A673 (cell line): ENCODE data around the gene ZNF432. TPM values are rescaled to one million over a fixed set of nuclear protein-coding genes. Genes with fewer than 3 reads are reported as not detected.
"Not testable (repeated sequence)": the region's sequence is repeated elsewhere in the genome, so short reads cannot be mapped to it uniquely, and the experiment has no call there.

Experiments used
- BruUV-seq: library from RNA; stranded (reverse); fragments of 400-500 nt; replicated peaks from 2 replicates; lab custom pipeline; 2021; lab: Mats Ljungman, UMichigan
- CTCF ChIA-PET: fragments of 300-600 bp; sonication (Branson Sonifier 250); formaldehyde crosslinking; loops from one replicate; lab custom pipeline; 2022; ENCODE audit warnings: antibody characterized with exemption; lab: Charles Lee
- POLR2A ChIA-PET: fragments of 300-600 bp; sonication (Branson Sonifier 250); formaldehyde crosslinking; loops from one replicate; lab custom pipeline; 2022; ENCODE audit warnings: antibody characterized with exemption; ENCODE audit not compliant: low non-redundant PET; lab: Charles Lee
- DNase-seq: peaks from one replicate; pipeline ENCODE4 v3.0.0-alpha.2; 2015; ENCODE audit warnings: low spot score
- H3K27ac ChIP-seq: fragments of 200-600 bp; sonication (generic); 2 replicates; pipeline ENCODE4 v1.5.1; 2016; ENCODE audit warnings: mixed run types, low read depth, mild to moderate bottlenecking, mixed read lengths, antibody characterized with exemption, low read length; ENCODE audit not compliant: poor library complexity, severe bottlenecking
- H3K27me3 ChIP-seq: fragments of 200-600 bp; sonication (generic); replicated peaks from 2 replicates; pipeline ENCODE4 v1.6.1; 2017; ENCODE audit warnings: mixed run types, low read depth, mild to moderate bottlenecking, mixed read lengths, antibody characterized with exemption, low read length; ENCODE audit not compliant: insufficient read depth, poor library complexity
- H3K36me3 ChIP-seq: fragments of 200-600 bp; sonication (generic); 2 replicates; pipeline ENCODE4 v1.6.1; 2016; ENCODE audit warnings: mixed run types, mild to moderate bottlenecking, mixed read lengths, antibody characterized with exemption, low read length; ENCODE audit not compliant: insufficient read depth, poor library complexity, severe bottlenecking
- H3K4me1 ChIP-seq: fragments of 200-600 bp; sonication (generic); 2 replicates; pipeline ENCODE4 v1.6.1; 2017; ENCODE audit warnings: mixed run types, mild to moderate bottlenecking, mixed read lengths, antibody characterized with exemption, low read length; ENCODE audit not compliant: insufficient read depth, poor library complexity, severe bottlenecking
- H3K4me3 ChIP-seq: fragments of 200-600 bp; sonication (generic); 2 replicates; pipeline ENCODE4 v1.5.1; 2016; ENCODE audit warnings: low read depth, mixed run types, mild to moderate bottlenecking, mixed read lengths, low read length; ENCODE audit not compliant: poor library complexity, severe bottlenecking
- H3K9me3 ChIP-seq: fragments of 200-600 bp; sonication (generic); 2 replicates; pipeline ENCODE4 v1.6.1; 2016; ENCODE audit warnings: mixed run types, low read depth, mild to moderate bottlenecking, mixed read lengths, antibody characterized with exemption, low read length; ENCODE audit not compliant: poor library complexity, severe bottlenecking
- CTCF ChIP-seq: fragments of 300-800, 200-600 bp; sonication (generic); conservative IDR thresholded peaks from 2 replicates; pipeline ENCODE4 v1.5.1; 2017; ENCODE audit warnings: low read depth, mild to moderate bottlenecking, antibody characterized with exemption, low read length, moderate library complexity, mixed read lengths
- EZH2 ChIP-seq: fragments of 200-600 bp; sonication (generic); IDR thresholded peaks from 2 replicates; pipeline ENCODE4 v1.6.1; 2017; ENCODE audit warnings: borderline replicate concordance, low read depth, mild to moderate bottlenecking, mixed read lengths, antibody characterized with exemption, low read length; ENCODE audit not compliant: poor library complexity, severe bottlenecking
- intact Hi-C: fragments of 100-400 bp; cut with micrococcal nuclease; formaldehyde crosslinking; loops from one replicate; pipeline ENCODE4 v1.10.0; 2022; ENCODE audit not compliant: unreplicated experiment
- total RNA-seq: library from RNA; stranded (reverse); gene quantifications from 2 replicates; pipeline ENCODE4 v1.2.3, GENCODE V29; 2021

The ZNF432 gene
- total RNA-seq, 1 experiment from 2014 or later: 13.2 TPM

- no peak for TF ChIP-seq EZH2
- no peak for TF ChIP-seq CTCF
- Histone ChIP-seq H3K4me3 (no peak overlapping the region), H3K36me3 (peaks cover 51% of the 10 kb centered on the region), H3K9me3 (peaks cover 77% of the 10 kb centered on the region), H3K27me3 (no peaks in the 10 kb centered on the region), H3K4me1 (no peaks in the 10 kb centered on the region), H3K27ac (no peak overlapping the region)
- POLR2A ChIA-PET: no interaction called here
- BruUV-seq: no TSS peak
- no peak for DNase-seq
- intact Hi-C loops: no loop called here
- CTCF ChIA-PET: no interaction called here
Observed at GRCh38 chr19:52069653-52070052, 21.0 kb upstream of the ZNF432 start.

GRCh38 chr19:52066258-52066863 lies 17.7 kb upstream of the ZNF432 start:
- BruUV-seq: no TSS peak
- intact Hi-C loops: no loop called here
- H3K27me3 ChIP-seq: no peaks in the 10 kb centered on the region
- H3K4me3 ChIP-seq: no peak overlapping the region
- no peak for DNase-seq
- POLR2A ChIA-PET: no interaction called here
- no peaks in the 10 kb centered on the region for H3K4me1 ChIP-seq
- H3K36me3 ChIP-seq: peaks cover 41% of the 10 kb centered on the region
- TF ChIP-seq CTCF: no peak
- TF ChIP-seq EZH2: no peak
- H3K9me3 ChIP-seq: peaks cover 81% of the 10 kb centered on the region
- CTCF ChIA-PET: no interaction called here
- H3K27ac ChIP-seq: no peak overlapping the region

- Histone ChIP-seq H3K4me3 (no peak overlapping the region), H3K9me3 (peaks cover 77% of the 10 kb centered on the region), H3K27me3 (no peaks in the 10 kb centered on the region), H3K36me3 (peaks cover 34% of the 10 kb centered on the region), H3K4me1 (no peaks in the 10 kb centered on the region), H3K27ac (no peak overlapping the region)
- no peak for DNase-seq
- ChIA-PET POLR2A (no interaction called here), CTCF (no interaction called here)
- TF ChIP-seq EZH2 (no peak), CTCF (no peak)
- intact Hi-C loops: no loop called here
- BruUV-seq: no TSS peak
Observed at GRCh38 chr19:52065399-52065798, 16.8 kb upstream of the ZNF432 start.

- BruUV-seq, CTCF ChIA-PET, H3K27ac ChIP-seq, POLR2A ChIA-PET, H3K27me3 ChIP-seq, H3K4me1 ChIP-seq, H3K4me3 ChIP-seq, DNase-seq, H3K36me3 ChIP-seq, intact Hi-C loops: not testable (repeated sequence)
- peaks cover 28% of the 10 kb centered on the region for H3K9me3 ChIP-seq
Observed at GRCh38 chr19:52056480-52056879, 7.8 kb upstream of the ZNF432 start.

- intact Hi-C loops, H3K4me1 ChIP-seq, H3K27me3 ChIP-seq, POLR2A ChIA-PET, H3K27ac ChIP-seq, CTCF ChIA-PET, H3K4me3 ChIP-seq, H3K36me3 ChIP-seq, BruUV-seq, DNase-seq: not testable (repeated sequence)
- peaks cover 26% of the 10 kb centered on the region for H3K9me3 ChIP-seq
Observed at GRCh38 chr19:52051736-52052135, 3.1 kb upstream of the ZNF432 start.
